ENCODE results near the gene PRB2.

The PRB2 gene

GRCh38 chr12:11347810-11348209 lies 47.6 kb downstream of the PRB2 start:
- Mint-ChIP-seq H3K27me3 (ENCODE audit: low read depth) (no peaks in the 10 kb centered on the region), H3K4me3 (no peak overlapping the region), H3K9me3 (no peaks in the 10 kb centered on the region), H3K27ac (no peak overlapping the region), H3K4me1 (no peaks in the 10 kb centered on the region), H3K36me3 (ENCODE audit: low read depth) (no peaks in the 10 kb centered on the region)
- TF ChIP-seq CTCF (IDR thresholded peaks at IDR 0.05; ENCODE audit: unreplicated experiment in 3 of 3): peak in 1 of 3 experiments; percentile 25

GRCh38 chr12:11344500-11344899 lies 50.9 kb downstream of the PRB2 start:
- H3K9me3 Mint-ChIP-seq: no peaks in the 10 kb centered on the region
- no peaks in the 10 kb centered on the region for H3K36me3 Mint-ChIP-seq (ENCODE audit: low read depth)
- H3K4me3 Mint-ChIP-seq: no peak overlapping the region
- no peaks in the 10 kb centered on the region for H3K4me1 Mint-ChIP-seq
- no peak for TF ChIP-seq CTCF (IDR thresholded peaks at IDR 0.05; ENCODE audit: unreplicated experiment in 3 of 3)
- no peak overlapping the region for H3K27ac Mint-ChIP-seq
- no peaks in the 10 kb centered on the region for H3K27me3 Mint-ChIP-seq (ENCODE audit: low read depth)
